Activated CD8-positive, alpha-beta memory T cell treated with anti-CD3 and anti-CD28 coated beads, Interleukin-2, amount 50 U/mL, for 48 hours (primary cell): Measurements from ENCODE around the gene LRRFIP2.

Source experiments
- DNase-seq: peaks from one replicate; pipeline ENCODE4 v3.0.0-alpha.2; 2020

The LRRFIP2 gene

GRCh38 chr3:37114251-37115145 is 59.9 kb downstream of the LRRFIP2 start:
- no peak for DNase-seq

- DNase-seq, result no peak
These were observed 61.4 kb downstream of the LRRFIP2 start for GRCh38 chr3:37112987-37113386.

GRCh38 chr3:37111199-37111598 is 63.2 kb downstream of the LRRFIP2 start:
- no peak for DNase-seq

- DNase-seq, result no peak
These were observed 66.5 kb downstream of the LRRFIP2 start for GRCh38 chr3:37107846-37108245.

GRCh38 chr3:37103103-37103808 is 71.1 kb downstream of the LRRFIP2 start:
- no peak for DNase-seq

GRCh38 chr3:37100411-37100810 is 74.0 kb downstream of the LRRFIP2 start:
- no peak for DNase-seq

GRCh38 chr3:37099469-37099868 is 74.9 kb downstream of the LRRFIP2 start:
- no peak for DNase-seq

- DNase-seq, result no peak
These were observed 75.5 kb downstream of the LRRFIP2 start for GRCh38 chr3:37098884-37099283.

GRCh38 chr3:37097776-37098175 is 76.6 kb downstream of the LRRFIP2 start:
- no peak for DNase-seq

GRCh38 chr3:37096975-37097374 is 77.4 kb downstream of the LRRFIP2 start:
- DNase-seq, result no peak

GRCh38 chr3:37096288-37096687 is 78.1 kb downstream of the LRRFIP2 start:
- DNase-seq, result no peak

- DNase-seq, result no peak
These were observed 79.7 kb downstream of the LRRFIP2 start for GRCh38 chr3:37094636-37095035.

- no peak for DNase-seq
These were observed 80.9 kb downstream of the LRRFIP2 start for GRCh38 chr3:37093481-37093880.

GRCh38 chr3:37092484-37092883 is 81.9 kb downstream of the LRRFIP2 start:
- DNase-seq, result no peak

- no peak for DNase-seq
These were observed 86.5 kb downstream of the LRRFIP2 start for GRCh38 chr3:37087870-37088269.

- DNase-seq, result no peak
These were observed 87.5 kb downstream of the LRRFIP2 start for GRCh38 chr3:37086918-37087317.

GRCh38 chr3:37082317-37082716 is 92.1 kb downstream of the LRRFIP2 start:
- DNase-seq, result no peak

- DNase-seq, result no peak
These were observed 98.4 kb downstream of the LRRFIP2 start for GRCh38 chr3:37075955-37076354.

- no peak for DNase-seq
These were observed 100.2 kb downstream of the LRRFIP2 start for GRCh38 chr3:37074178-37074577.

- DNase-seq, result no peak
These were observed 101.5 kb downstream of the LRRFIP2 start for GRCh38 chr3:37072892-37073291.

GRCh38 chr3:37071921-37072320 is 102.5 kb downstream of the LRRFIP2 start:
- no peak for DNase-seq

- DNase-seq, result no peak
These were observed 106.4 kb downstream of the LRRFIP2 start for GRCh38 chr3:37068031-37068430.

GRCh38 chr3:37067577-37067976 is 106.8 kb downstream of the LRRFIP2 start:
- no peak for DNase-seq

- DNase-seq, result no peak
These were observed 109.6 kb downstream of the LRRFIP2 start for GRCh38 chr3:37064747-37065146.
